Measurements from ENCODE around the gene ANKRD22. TPM values are rescaled to one million over a fixed set of nuclear protein-coding genes. Genes with fewer than 3 reads are reported as not detected.

The ANKRD22 gene
- total RNA-seq, 1 donor from 2014 or later = not detected

- no peak overlapping the region for H3K4me3 Mint-ChIP-seq
- H3K36me3 Mint-ChIP-seq (ENCODE audit: low read depth) = no peaks in the 10 kb centered on the region
- H3K9me3 Mint-ChIP-seq = no peaks in the 10 kb centered on the region
- H3K4me1 Mint-ChIP-seq = peaks cover 3% of the 10 kb centered on the region
- no peak overlapping the region for H3K27ac Mint-ChIP-seq
- intact Hi-C loops (cut with micrococcal nuclease) = loop anchor here (2.0 kb wide), 1 partner anchor 31 kb away; no protein-coding TSS in a partner anchor
- peaks cover 27% of the 10 kb centered on the region for H3K27me3 Mint-ChIP-seq
- no peak for DNase-seq
Observed at GRCh38 chr10:88865281-88865876, 13.7 kb upstream of the ANKRD22 start.

- H3K9me3 Mint-ChIP-seq = peaks cover 4% of the 10 kb centered on the region
- H3K27me3 Mint-ChIP-seq = peaks cover 32% of the 10 kb centered on the region
- DNase-seq = no peak
- no peaks in the 10 kb centered on the region for H3K36me3 Mint-ChIP-seq (ENCODE audit: low read depth)
- H3K4me3 Mint-ChIP-seq = no peak overlapping the region
- no peaks in the 10 kb centered on the region for H3K4me1 Mint-ChIP-seq
- intact Hi-C loops (cut with micrococcal nuclease) = no loop called here
- H3K27ac Mint-ChIP-seq = no peak overlapping the region
Observed at GRCh38 chr10:88861036-88861435, 9.4 kb upstream of the ANKRD22 start.

- Mint-ChIP-seq H3K4me1 (peaks cover 4% of the 10 kb centered on the region), H3K9me3 (peaks cover 4% of the 10 kb centered on the region), H3K27me3 (peaks cover 22% of the 10 kb centered on the region), H3K4me3 (no peak overlapping the region), H3K27ac (no peak overlapping the region), H3K36me3 (ENCODE audit: low read depth) (no peaks in the 10 kb centered on the region)
- intact Hi-C loops (cut with micrococcal nuclease) = loop anchor here (1.0 kb wide), 1 partner anchor 10 kb away; no protein-coding TSS in a partner anchor
- DNase-seq = no peak
Observed at GRCh38 chr10:88858491-88858890, 6.8 kb upstream of the ANKRD22 start.

- Mint-ChIP-seq H3K4me1 (peaks cover 7% of the 10 kb centered on the region), H3K27ac (no peak overlapping the region), H3K27me3 (peaks cover 16% of the 10 kb centered on the region), H3K4me3 (no peak overlapping the region), H3K36me3 (ENCODE audit: low read depth) (no peaks in the 10 kb centered on the region), H3K9me3 (peaks cover 4% of the 10 kb centered on the region)
- DNase-seq = no peak
- intact Hi-C loops (cut with micrococcal nuclease) = loop anchor here (1.0 kb wide), 1 partner anchor 10 kb away; no protein-coding TSS in a partner anchor
Observed at GRCh38 chr10:88857831-88858230, 6.2 kb upstream of the ANKRD22 start.

GRCh38 chr10:88854684-88855083 lies 3.0 kb upstream of the ANKRD22 start:
- no peak for DNase-seq
- Mint-ChIP-seq H3K36me3 (ENCODE audit: low read depth) (no peaks in the 10 kb centered on the region), H3K4me3 (no peak overlapping the region), H3K9me3 (peaks cover 4% of the 10 kb centered on the region), H3K4me1 (peaks cover 13% of the 10 kb centered on the region), H3K27me3 (peaks cover 7% of the 10 kb centered on the region), H3K27ac (no peak overlapping the region)
- intact Hi-C loops (cut with micrococcal nuclease) = no loop called here

- H3K36me3 Mint-ChIP-seq (ENCODE audit: low read depth) = no peaks in the 10 kb centered on the region
- DNase-seq = no peak
- H3K27me3 Mint-ChIP-seq = peaks cover 7% of the 10 kb centered on the region
- intact Hi-C loops (cut with micrococcal nuclease) = no loop called here
- peaks cover 23% of the 10 kb centered on the region for H3K4me1 Mint-ChIP-seq
- H3K4me3 Mint-ChIP-seq = no peak overlapping the region
- peaks cover 4% of the 10 kb centered on the region for H3K9me3 Mint-ChIP-seq
- no peak overlapping the region for H3K27ac Mint-ChIP-seq
Observed at GRCh38 chr10:88853155-88853881, 1.7 kb upstream of the ANKRD22 start.

- H3K9me3 Mint-ChIP-seq = peaks cover 4% of the 10 kb centered on the region
- no peak overlapping the region for H3K27ac Mint-ChIP-seq
- intact Hi-C loops (cut with micrococcal nuclease) = no loop called here
- no peak for DNase-seq
- peaks cover 25% of the 10 kb centered on the region for H3K4me1 Mint-ChIP-seq
- H3K4me3 Mint-ChIP-seq = no peak overlapping the region
- no peaks in the 10 kb centered on the region for H3K36me3 Mint-ChIP-seq (ENCODE audit: low read depth)
- peaks cover 7% of the 10 kb centered on the region for H3K27me3 Mint-ChIP-seq
Observed at GRCh38 chr10:88852327-88852726, 683 bp upstream of the ANKRD22 start.

GRCh38 chr10:88850712-88851111 lies 932 bp downstream of the ANKRD22 start:
- H3K4me3 Mint-ChIP-seq = no peak overlapping the region
- H3K36me3 Mint-ChIP-seq (ENCODE audit: low read depth) = no peaks in the 10 kb centered on the region
- H3K27ac Mint-ChIP-seq = no peak overlapping the region
- intact Hi-C loops (cut with micrococcal nuclease) = no loop called here
- H3K9me3 Mint-ChIP-seq = no peaks in the 10 kb centered on the region
- H3K4me1 Mint-ChIP-seq = peaks cover 25% of the 10 kb centered on the region
- peaks cover 3% of the 10 kb centered on the region for H3K27me3 Mint-ChIP-seq
- DNase-seq = no peak

- Mint-ChIP-seq H3K4me3 (no peak overlapping the region), H3K36me3 (ENCODE audit: low read depth) (no peaks in the 10 kb centered on the region), H3K9me3 (no peaks in the 10 kb centered on the region), H3K27ac (peak overlapping the region; percentile 69), H3K4me1 (peaks cover 22% of the 10 kb centered on the region), H3K27me3 (peaks cover 10% of the 10 kb centered on the region)
- DNase-seq = no peak
- intact Hi-C loops (cut with micrococcal nuclease) = no loop called here
Observed at GRCh38 chr10:88849234-88849633, 2.4 kb downstream of the ANKRD22 start.

GRCh38 chr10:88848499-88848898 lies 3.1 kb downstream of the ANKRD22 start:
- Mint-ChIP-seq H3K36me3 (ENCODE audit: low read depth) (no peaks in the 10 kb centered on the region), H3K4me1 (peaks cover 21% of the 10 kb centered on the region), H3K4me3 (peak overlapping the region; percentile 22), H3K27ac (peak overlapping the region; percentile 69), H3K9me3 (no peaks in the 10 kb centered on the region), H3K27me3 (peaks cover 15% of the 10 kb centered on the region)
- no peak for DNase-seq
- intact Hi-C loops (cut with micrococcal nuclease) = loop anchor here (1.0 kb wide), 4 partner anchors 10 to 53 kb away; partner anchors contain the start of gene STAMBPL1

- Mint-ChIP-seq H3K9me3 (no peaks in the 10 kb centered on the region), H3K36me3 (ENCODE audit: low read depth) (no peaks in the 10 kb centered on the region), H3K4me3 (no peak overlapping the region), H3K27ac (no peak overlapping the region), H3K27me3 (peaks cover 18% of the 10 kb centered on the region), H3K4me1 (peaks cover 13% of the 10 kb centered on the region)
- intact Hi-C loops (cut with micrococcal nuclease) = no loop called here
- no peak for DNase-seq
Observed at GRCh38 chr10:88843171-88843570, 8.5 kb downstream of the ANKRD22 start.

GRCh38 chr10:88841316-88842111 lies 10.1 kb downstream of the ANKRD22 start:
- Mint-ChIP-seq H3K36me3 (ENCODE audit: low read depth) (no peaks in the 10 kb centered on the region), H3K4me3 (no peak overlapping the region), H3K27me3 (peaks cover 18% of the 10 kb centered on the region), H3K27ac (no peak overlapping the region), H3K4me1 (peaks cover 13% of the 10 kb centered on the region), H3K9me3 (no peaks in the 10 kb centered on the region)
- DNase-seq = no peak
- intact Hi-C loops (cut with micrococcal nuclease) = no loop called here

- peaks cover 13% of the 10 kb centered on the region for H3K4me1 Mint-ChIP-seq
- intact Hi-C loops (cut with micrococcal nuclease) = no loop called here
- H3K27me3 Mint-ChIP-seq = peaks cover 18% of the 10 kb centered on the region
- no peak overlapping the region for H3K27ac Mint-ChIP-seq
- no peak overlapping the region for H3K4me3 Mint-ChIP-seq
- H3K9me3 Mint-ChIP-seq = no peaks in the 10 kb centered on the region
- no peak for DNase-seq
- no peaks in the 10 kb centered on the region for H3K36me3 Mint-ChIP-seq (ENCODE audit: low read depth)
Observed at GRCh38 chr10:88840881-88841280, 10.8 kb downstream of the ANKRD22 start.

GRCh38 chr10:88840104-88840503 lies 11.5 kb downstream of the ANKRD22 start:
- no peak for DNase-seq
- Mint-ChIP-seq H3K9me3 (no peaks in the 10 kb centered on the region), H3K36me3 (ENCODE audit: low read depth) (no peaks in the 10 kb centered on the region), H3K27me3 (peaks cover 12% of the 10 kb centered on the region), H3K4me3 (no peak overlapping the region), H3K27ac (no peak overlapping the region), H3K4me1 (peaks cover 13% of the 10 kb centered on the region)
- intact Hi-C loops (cut with micrococcal nuclease) = no loop called here
